C4-2B (cell line): ENCODE data around the gene RIMS4.

Experiments used
- ZFX ChIP-seq: fragments of 450-650 bp; IDR thresholded peaks from 2 replicates; pipeline ENCODE4 v1.6.1; 2017
- TF ChIP-seq, protein P1 (sequence below): fragments of 450-650 bp; conservative IDR thresholded peaks from 2 replicates; pipeline ENCODE4 v1.5.1; 2017; ENCODE audit warnings: mild to moderate bottlenecking

DNA sequence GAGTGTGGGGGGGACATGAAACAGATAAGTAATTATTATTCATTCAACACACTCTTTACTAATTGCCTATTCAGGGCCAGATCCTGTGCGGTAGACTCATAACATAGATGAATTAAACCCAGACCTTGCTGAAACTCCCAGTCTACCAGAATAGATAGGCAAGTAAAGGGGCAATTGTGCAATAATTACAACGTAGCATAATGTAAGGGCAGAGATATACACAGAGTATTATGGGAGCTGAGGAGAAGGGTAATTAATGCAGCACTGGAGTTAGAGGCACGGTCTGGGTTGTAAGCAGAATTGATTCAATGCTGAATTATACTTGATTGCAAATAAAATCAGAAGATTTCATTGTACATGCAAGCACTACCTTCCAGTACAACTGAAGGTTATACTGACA is 29.2 kb downstream of the RIMS4 start:
- TF ChIP-seq, protein P1, sequence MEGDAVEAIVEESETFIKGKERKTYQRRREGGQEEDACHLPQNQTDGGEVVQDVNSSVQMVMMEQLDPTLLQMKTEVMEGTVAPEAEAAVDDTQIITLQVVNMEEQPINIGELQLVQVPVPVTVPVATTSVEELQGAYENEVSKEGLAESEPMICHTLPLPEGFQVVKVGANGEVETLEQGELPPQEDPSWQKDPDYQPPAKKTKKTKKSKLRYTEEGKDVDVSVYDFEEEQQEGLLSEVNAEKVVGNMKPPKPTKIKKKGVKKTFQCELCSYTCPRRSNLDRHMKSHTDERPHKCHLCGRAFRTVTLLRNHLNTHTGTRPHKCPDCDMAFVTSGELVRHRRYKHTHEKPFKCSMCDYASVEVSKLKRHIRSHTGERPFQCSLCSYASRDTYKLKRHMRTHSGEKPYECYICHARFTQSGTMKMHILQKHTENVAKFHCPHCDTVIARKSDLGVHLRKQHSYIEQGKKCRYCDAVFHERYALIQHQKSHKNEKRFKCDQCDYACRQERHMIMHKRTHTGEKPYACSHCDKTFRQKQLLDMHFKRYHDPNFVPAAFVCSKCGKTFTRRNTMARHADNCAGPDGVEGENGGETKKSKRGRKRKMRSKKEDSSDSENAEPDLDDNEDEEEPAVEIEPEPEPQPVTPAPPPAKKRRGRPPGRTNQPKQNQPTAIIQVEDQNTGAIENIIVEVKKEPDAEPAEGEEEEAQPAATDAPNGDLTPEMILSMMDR, result no peak
- TF ChIP-seq ZFX, result no peak
